ENCODE results near the gene ROM1.
"Not testable (repeated sequence)": the region's sequence is repeated elsewhere in the genome, so short reads cannot be mapped to it uniquely, and the experiment has no call there.

ROM1 gene

GRCh38 chr11:62610403-62610802, 2.7 kb upstream of the ROM1 start:
- DNase-seq (ENCODE audit: low read depth) = no peak

DNA sequence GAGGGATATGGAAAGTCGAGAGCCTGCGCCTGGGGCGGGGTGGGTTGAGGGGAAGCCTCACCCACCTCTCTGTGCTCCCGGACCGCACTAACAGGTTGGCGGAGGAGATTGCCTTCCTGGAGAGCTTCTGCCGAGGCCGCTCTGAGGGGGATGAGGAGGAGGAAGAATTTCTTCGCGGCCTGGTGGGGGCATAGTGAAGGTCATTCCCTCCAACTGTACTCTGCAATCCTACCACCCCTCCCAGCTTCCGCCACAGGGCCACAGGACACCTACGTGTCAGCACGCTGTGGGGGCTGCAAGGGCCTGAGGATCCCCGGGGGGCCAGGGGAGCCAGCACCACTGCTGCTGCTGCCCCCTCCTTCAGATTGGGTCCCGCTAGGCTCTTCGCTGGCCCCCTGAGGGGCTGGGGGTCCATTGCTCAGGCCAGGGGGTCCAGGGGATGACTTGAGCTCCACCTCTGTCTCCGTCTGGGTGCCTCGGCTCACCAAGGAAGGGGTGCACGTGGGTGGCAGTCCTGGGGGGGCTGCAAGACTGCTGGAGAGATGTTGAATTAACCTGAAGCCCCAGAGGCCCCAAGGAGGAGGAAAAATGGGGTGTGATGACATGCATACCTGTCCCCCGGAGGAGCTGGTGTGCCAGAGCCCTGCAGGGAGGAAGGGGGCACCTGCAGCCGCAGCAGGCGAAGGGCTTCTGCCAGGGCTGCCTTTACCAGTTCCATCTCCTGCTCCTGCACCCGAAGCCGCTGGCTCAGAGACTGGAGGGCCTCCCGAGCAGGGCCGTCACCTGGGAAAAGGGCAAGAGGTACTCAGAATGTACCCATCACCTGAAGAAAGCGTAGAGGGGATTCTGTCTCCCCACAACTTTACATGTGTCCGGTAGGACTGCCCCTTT, 2.0 kb upstream of the ROM1 start:
- DNase-seq (ENCODE audit: low read depth) = no peak

GRCh38 chr11:62611705-62612365, 1.2 kb upstream of the ROM1 start:
- peak; percentile 52 for DNase-seq (ENCODE audit: low read depth)

GRCh38 chr11:62613291-62613778, 278 bp downstream of the ROM1 start:
- DNase-seq (ENCODE audit: low read depth) = no peak

- DNase-seq (ENCODE audit: low read depth) = no peak
These were observed 1.2 kb downstream of the ROM1 start for GRCh38 chr11:62614275-62614674.

- DNase-seq (ENCODE audit: low read depth) = no peak
These were observed 2.5 kb downstream of the ROM1 start for GRCh38 chr11:62615521-62615920.

- not testable (repeated sequence) for DNase-seq (ENCODE audit: low read depth)
These were observed 3.9 kb downstream of the ROM1 start for GRCh38 chr11:62616957-62617356.

GRCh38 chr11:62621027-62621566, 8.0 kb downstream of the ROM1 start:
- DNase-seq (ENCODE audit: low read depth) = no peak

GRCh38 chr11:62621567-62622470, 8.8 kb downstream of the ROM1 start, which contains the start of gene B3GAT3:
B3GAT3 (minus strand) TSS chr11:62621986; CDS start chr11:62621947, 39 bp downstream.
- DNase-seq (ENCODE audit: low read depth) = peak; percentile 98

GRCh38 chr11:62622476-62623089, 9.5 kb downstream of the ROM1 start:
- no peak for DNase-seq (ENCODE audit: low read depth)

GRCh38 chr11:62627713-62628112, 14.7 kb downstream of the ROM1 start:
- DNase-seq (ENCODE audit: low read depth) = no peak

DNA sequence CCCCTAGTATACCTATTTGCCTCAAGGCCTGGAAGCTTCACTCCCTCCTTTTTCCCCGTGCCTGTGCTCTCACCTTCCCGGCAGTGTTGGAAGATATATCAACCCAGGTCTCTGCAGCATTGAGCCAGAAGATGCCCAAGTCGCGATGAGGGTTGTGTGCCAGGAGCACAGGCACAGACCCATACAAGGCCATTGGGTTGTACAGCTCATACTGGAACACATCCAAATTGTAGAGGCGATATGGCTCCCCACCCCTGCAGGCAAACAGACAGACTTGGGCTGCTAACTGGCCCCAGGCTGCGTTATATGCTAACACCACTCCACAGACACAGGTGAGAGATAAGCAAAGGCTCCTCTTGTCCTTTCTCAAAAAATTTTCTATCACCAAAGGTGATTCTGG, 19.4 kb downstream of the ROM1 start:
- no peak for DNase-seq (ENCODE audit: low read depth)

- no peak for DNase-seq (ENCODE audit: low read depth)
These were observed 31.2 kb downstream of the ROM1 start for GRCh38 chr11:62644220-62644619.

DNA sequence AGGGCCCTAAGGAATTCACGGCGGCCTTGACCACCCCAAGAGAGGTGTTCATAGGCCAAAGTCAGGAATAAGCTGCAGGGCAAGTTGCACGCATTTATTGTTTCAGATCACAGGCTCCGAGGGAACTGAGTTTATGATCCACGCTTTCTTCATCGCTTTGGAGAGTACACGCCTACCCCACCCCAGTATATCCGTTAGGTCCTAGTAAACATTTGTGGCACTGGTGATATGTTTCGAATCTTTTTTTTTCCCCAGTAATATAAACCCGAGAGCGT, 32.6 kb downstream of the ROM1 start:
- DNase-seq (ENCODE audit: low read depth) = no peak

DNA sequence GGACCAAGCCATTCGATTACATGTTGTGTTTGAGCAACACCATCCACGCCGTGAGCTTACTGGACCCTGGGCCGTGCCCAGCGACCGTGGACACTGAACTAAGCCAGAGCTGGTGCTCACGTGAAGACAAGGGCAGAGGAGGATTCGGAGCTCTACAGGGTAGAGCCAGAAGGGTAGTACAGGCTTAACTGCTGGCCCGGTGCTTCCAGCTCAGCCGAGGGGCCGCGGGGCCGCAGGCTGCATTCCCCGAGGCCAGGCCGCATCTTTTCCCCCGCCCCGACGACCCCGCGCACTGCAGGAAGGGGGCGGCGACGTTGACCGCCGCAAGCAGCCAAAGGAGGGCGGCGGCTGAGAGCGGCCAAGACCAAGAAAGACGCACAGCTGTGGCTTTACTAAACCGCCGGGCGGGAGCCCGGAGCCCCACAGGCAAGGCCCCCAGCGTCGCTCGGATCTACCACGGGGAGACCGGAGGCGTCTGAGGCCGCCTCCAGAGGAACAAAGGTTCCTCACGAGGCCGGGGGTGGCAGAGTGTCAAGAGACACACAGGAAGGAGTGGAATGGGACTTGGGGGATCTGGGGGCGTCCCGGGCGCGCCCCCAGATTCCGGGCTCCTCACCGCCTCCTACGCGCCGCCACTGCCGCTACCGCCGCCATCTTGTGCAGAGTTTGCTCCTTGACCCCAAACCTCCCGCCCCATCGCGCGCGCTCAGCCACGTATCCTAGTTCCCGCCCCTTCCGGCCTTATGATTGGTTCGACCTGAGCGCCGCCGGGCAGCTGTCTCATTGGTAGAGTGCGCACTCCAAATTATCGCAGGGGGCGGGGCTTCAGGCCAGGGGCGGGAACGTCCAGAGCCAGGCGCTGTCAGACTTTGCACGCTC, 33.1 kb downstream of the ROM1 start, which contains the start of gene GANAB:
TSS of gene GANAB (minus strand) at position 668 of the 879 bp plus-strand sequence. CDS start at position 654, 14 bp downstream.
- DNase-seq (ENCODE audit: low read depth) = peak; percentile 99

GRCh38 chr11:62646825-62647608, 34.0 kb downstream of the ROM1 start:
- DNase-seq (ENCODE audit: low read depth) = no peak

DNA sequence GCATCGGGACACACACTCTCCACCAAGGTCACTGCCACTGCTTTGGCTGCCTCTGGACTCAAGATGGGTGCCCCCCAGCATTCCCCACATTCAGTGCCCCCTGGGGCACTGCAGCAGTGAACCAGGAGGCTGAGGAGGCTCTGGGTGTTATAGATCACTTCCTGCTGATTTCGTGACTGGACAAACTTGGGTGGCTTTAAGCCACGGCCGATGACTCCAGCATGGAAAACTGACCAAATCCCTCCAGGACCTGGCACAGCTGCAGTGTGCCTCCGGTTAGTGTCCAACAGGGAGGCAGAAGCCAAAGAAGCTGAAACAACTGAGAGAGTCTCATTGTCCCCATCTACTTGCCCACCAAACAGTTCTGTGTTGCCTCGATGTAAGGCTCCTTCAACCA, 34.5 kb downstream of the ROM1 start:
- no peak for DNase-seq (ENCODE audit: low read depth)

DNA sequence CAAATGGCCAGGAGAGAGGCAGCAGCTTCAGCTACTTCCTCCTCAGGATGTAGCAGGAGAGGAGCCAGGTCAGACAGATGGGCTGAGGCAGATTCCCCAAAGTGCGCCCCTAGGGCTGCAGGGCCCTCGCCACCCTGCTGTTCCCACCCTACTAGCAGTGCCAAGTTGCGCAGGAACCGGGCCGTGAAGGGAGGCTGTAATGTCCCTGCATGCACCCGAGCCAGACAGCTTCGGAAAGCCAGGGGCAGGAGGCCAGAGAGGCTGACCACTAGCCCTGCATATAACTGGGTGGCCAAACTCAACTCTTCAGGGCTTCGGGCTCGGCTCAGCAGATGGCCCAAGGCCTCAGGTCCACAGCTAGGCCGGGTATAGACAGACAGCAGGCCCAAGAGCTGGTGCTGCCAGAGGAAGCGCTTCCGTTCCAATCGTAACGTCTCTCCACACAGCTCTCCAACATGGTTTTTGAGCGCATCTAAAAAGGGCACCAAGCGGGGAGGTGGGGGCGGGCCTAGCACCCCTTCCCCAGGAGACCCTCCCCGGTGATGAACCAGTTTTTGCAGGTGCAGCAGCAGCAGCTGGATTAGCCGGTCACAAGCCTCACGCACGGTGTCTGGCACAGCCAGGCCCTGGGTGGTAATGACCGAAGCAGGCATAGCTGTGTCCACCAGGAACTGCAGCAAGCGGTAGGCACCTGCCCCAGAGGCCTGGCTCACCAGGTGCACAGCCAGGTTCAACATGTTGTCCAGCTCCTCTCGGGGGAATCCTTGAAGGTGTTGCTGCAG, 35.3 kb downstream of the ROM1 start:
- DNase-seq (ENCODE audit: low read depth) = no peak

DNA sequence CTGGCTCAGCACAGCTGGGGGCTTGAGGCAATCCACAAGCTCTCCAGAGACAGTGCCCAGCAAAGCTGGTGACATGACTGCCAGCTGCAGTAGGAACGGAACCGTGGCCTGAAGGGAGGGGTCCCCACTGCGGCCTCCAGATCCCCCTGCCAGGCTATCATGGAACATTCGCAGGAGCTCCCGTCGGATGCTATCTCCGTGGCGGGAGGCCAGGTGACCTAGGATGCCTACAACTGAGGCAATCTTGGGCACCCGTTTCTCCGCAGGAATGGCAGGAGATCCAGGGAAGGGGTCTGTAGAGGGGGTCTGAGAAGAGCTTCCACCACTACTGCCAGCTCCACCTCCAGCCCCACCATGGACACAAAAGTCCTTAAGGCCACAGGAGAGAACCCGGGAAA, 35.9 kb downstream of the ROM1 start:
- no peak for DNase-seq (ENCODE audit: low read depth)
